ENCODE data around the gene ARAP3. TPM values are rescaled to one million over a fixed set of nuclear protein-coding genes. Genes with fewer than 3 reads are reported as not detected.

Gene ARAP3
- total and polyA plus RNA-seq, 5 donors from 2014 or later, result 0.25 to 6.1 (median 0.79) TPM; not detected in 1

- peak overlapping the region in 1 of 3 donors; percentile 73 for H3K27ac Mint-ChIP-seq
- DNase-seq, result no peak
- Histone ChIP-seq H3K27ac (ENCODE audit: insufficient read depth, low read length, poor library complexity, severe bottlenecking) (no peak overlapping the region), H3K36me3 (ENCODE audit: control insufficient read depth, insufficient read depth, low read length) (peaks cover 49% of the 10 kb centered on the region), H3K4me3 (ENCODE audit: low read depth, low read length) (no peak overlapping the region), H3K9me3 (ENCODE audit: control insufficient read depth in 2 of 2, low read length in 2 of 2) (no peaks in the 10 kb centered on the region), H3K27me3 (ENCODE audit: control insufficient read depth, insufficient read depth, low read length) (no peaks in the 10 kb centered on the region), H3K4me1 (ENCODE audit: control insufficient read depth, insufficient read depth, low read length, poor library complexity, severe bottlenecking) (peaks cover 30% of the 10 kb centered on the region)
- peaks cover 7 to 52% (median 32%) of the 10 kb centered on the region in 4 donors for H3K4me1 Mint-ChIP-seq
- peak overlapping the region in 1 of 4 donors; percentile 46 for H3K4me3 Mint-ChIP-seq
- no peaks in the 10 kb centered on the region for H3K9me3 Mint-ChIP-seq
- peaks cover 28% of the 10 kb centered on the region for H3K36me3 Mint-ChIP-seq
- ATAC-seq (ENCODE audit: low read depth in 2 of 2), result no peak
- H3K27me3 Mint-ChIP-seq, result no peaks in the 10 kb centered on the region
These were observed 34.8 kb downstream of the ARAP3 start for GRCh38 chr5:141647242-141647641.

GRCh38 chr5:141646026-141646425 lies 36.0 kb downstream of the ARAP3 start:
- ATAC-seq (ENCODE audit: low read depth in 2 of 2), result no peak
- Mint-ChIP-seq H3K36me3 (peaks cover 30% of the 10 kb centered on the region), H3K4me3 (no peak overlapping the region), H3K27me3 (no peaks in the 10 kb centered on the region), H3K27ac (peak overlapping the region in 1 of 3 donors; percentile 27), H3K4me1 (peaks cover 4 to 43% (median 31%) of the 10 kb centered on the region in 4 donors), H3K9me3 (no peaks in the 10 kb centered on the region)
- no peak for DNase-seq
- H3K36me3 ChIP-seq (ENCODE audit: control insufficient read depth, insufficient read depth, low read length), result peaks cover 53% of the 10 kb centered on the region
- H3K9me3 ChIP-seq (ENCODE audit: control insufficient read depth in 2 of 2, low read length in 2 of 2), result no peaks in the 10 kb centered on the region
- H3K4me1 ChIP-seq (ENCODE audit: control insufficient read depth, insufficient read depth, low read length, poor library complexity, severe bottlenecking), result peaks cover 22% of the 10 kb centered on the region
- H3K27me3 ChIP-seq (ENCODE audit: control insufficient read depth, insufficient read depth, low read length), result no peaks in the 10 kb centered on the region
- no peak overlapping the region for H3K27ac ChIP-seq (ENCODE audit: insufficient read depth, low read length, poor library complexity, severe bottlenecking)
- H3K4me3 ChIP-seq (ENCODE audit: low read depth, low read length), result no peak overlapping the region

GRCh38 chr5:141641634-141642267 lies 40.3 kb downstream of the ARAP3 start:
- Mint-ChIP-seq H3K36me3 (peaks cover 24% of the 10 kb centered on the region), H3K27me3 (no peaks in the 10 kb centered on the region), H3K27ac (peak overlapping the region in 1 of 3 donors; percentile 37), H3K9me3 (no peaks in the 10 kb centered on the region), H3K4me1 (peaks cover 3 to 23% (median 17%) of the 10 kb centered on the region in 4 donors), H3K4me3 (peak overlapping the region in 1 of 4 donors; percentile 46)
- H3K4me1 ChIP-seq (ENCODE audit: control insufficient read depth, insufficient read depth, low read length, poor library complexity, severe bottlenecking), result peaks cover 19% of the 10 kb centered on the region
- no peak overlapping the region for H3K4me3 ChIP-seq (ENCODE audit: low read depth, low read length)
- no peaks in the 10 kb centered on the region for H3K27me3 ChIP-seq (ENCODE audit: control insufficient read depth, insufficient read depth, low read length)
- no peak for ATAC-seq (ENCODE audit: low read depth in 2 of 2)
- peaks cover 41% of the 10 kb centered on the region for H3K36me3 ChIP-seq (ENCODE audit: control insufficient read depth, insufficient read depth, low read length)
- H3K27ac ChIP-seq (ENCODE audit: insufficient read depth, low read length, poor library complexity, severe bottlenecking), result no peak overlapping the region
- peak in 1 of 3 donors; percentile 46 for DNase-seq
- H3K9me3 ChIP-seq (ENCODE audit: control insufficient read depth in 2 of 2, low read length in 2 of 2), result no peaks in the 10 kb centered on the region

- H3K4me3 ChIP-seq (ENCODE audit: low read depth, low read length), result no peak overlapping the region
- Mint-ChIP-seq H3K4me3 (peak overlapping the region in 3 of 4 donors; percentile 24 to 46 (median 41)), H3K9me3 (no peaks in the 10 kb centered on the region), H3K27ac (peak overlapping the region; percentile 37 to 79 (median 75)), H3K27me3 (no peaks in the 10 kb centered on the region), H3K4me1 (peaks cover 3 to 25% (median 17%) of the 10 kb centered on the region in 4 donors), H3K36me3 (peaks cover 18% of the 10 kb centered on the region)
- no peaks in the 10 kb centered on the region for H3K9me3 ChIP-seq (ENCODE audit: control insufficient read depth in 2 of 2, low read length in 2 of 2)
- DNase-seq (no peak), ATAC-seq (ENCODE audit: low read depth in 2 of 2) (no peak)
- peaks cover 31% of the 10 kb centered on the region for H3K36me3 ChIP-seq (ENCODE audit: control insufficient read depth, insufficient read depth, low read length)
- no peak overlapping the region for H3K27ac ChIP-seq (ENCODE audit: insufficient read depth, low read length, poor library complexity, severe bottlenecking)
- H3K4me1 ChIP-seq (ENCODE audit: control insufficient read depth, insufficient read depth, low read length, poor library complexity, severe bottlenecking), result peaks cover 24% of the 10 kb centered on the region
- no peaks in the 10 kb centered on the region for H3K27me3 ChIP-seq (ENCODE audit: control insufficient read depth, insufficient read depth, low read length)
These were observed 41.3 kb downstream of the ARAP3 start for GRCh38 chr5:141640698-141641097.

GRCh38 chr5:141640051-141640415 lies 42.0 kb downstream of the ARAP3 start:
- Mint-ChIP-seq H3K9me3 (no peaks in the 10 kb centered on the region), H3K36me3 (peaks cover 16% of the 10 kb centered on the region), H3K27me3 (no peaks in the 10 kb centered on the region), H3K4me1 (peaks cover 7 to 32% (median 21%) of the 10 kb centered on the region in 4 donors), H3K27ac (no peak overlapping the region), H3K4me3 (peak overlapping the region in 1 of 4 donors; percentile 46)
- DNase-seq, result no peak
- peaks cover 25% of the 10 kb centered on the region for H3K36me3 ChIP-seq (ENCODE audit: control insufficient read depth, insufficient read depth, low read length)
- ATAC-seq (ENCODE audit: low read depth in 2 of 2), result no peak
- H3K4me1 ChIP-seq (ENCODE audit: control insufficient read depth, insufficient read depth, low read length, poor library complexity, severe bottlenecking), result peaks cover 31% of the 10 kb centered on the region
- H3K9me3 ChIP-seq (ENCODE audit: control insufficient read depth in 2 of 2, low read length in 2 of 2), result no peaks in the 10 kb centered on the region
- H3K4me3 ChIP-seq (ENCODE audit: low read depth, low read length), result no peak overlapping the region
- no peaks in the 10 kb centered on the region for H3K27me3 ChIP-seq (ENCODE audit: control insufficient read depth, insufficient read depth, low read length)
- H3K27ac ChIP-seq (ENCODE audit: insufficient read depth, low read length, poor library complexity, severe bottlenecking), result no peak overlapping the region

GRCh38 chr5:141639357-141640050 lies 42.5 kb downstream of the ARAP3 start:
- ATAC-seq (ENCODE audit: low read depth in 2 of 2) (no peak), DNase-seq (no peak)
- Mint-ChIP-seq H3K9me3 (no peaks in the 10 kb centered on the region), H3K27me3 (no peaks in the 10 kb centered on the region), H3K4me1 (peaks cover 10 to 37% (median 25%) of the 10 kb centered on the region in 4 donors), H3K27ac (peak overlapping the region in 1 of 3 donors; percentile 96), H3K4me3 (peak overlapping the region in 1 of 4 donors; percentile 99), H3K36me3 (peaks cover 13% of the 10 kb centered on the region)
- no peaks in the 10 kb centered on the region for H3K27me3 ChIP-seq (ENCODE audit: control insufficient read depth, insufficient read depth, low read length)
- H3K4me3 ChIP-seq (ENCODE audit: low read depth, low read length), result no peak overlapping the region
- H3K36me3 ChIP-seq (ENCODE audit: control insufficient read depth, insufficient read depth, low read length), result peaks cover 22% of the 10 kb centered on the region
- H3K27ac ChIP-seq (ENCODE audit: insufficient read depth, low read length, poor library complexity, severe bottlenecking), result no peak overlapping the region
- H3K9me3 ChIP-seq (ENCODE audit: control insufficient read depth in 2 of 2, low read length in 2 of 2), result no peaks in the 10 kb centered on the region
- H3K4me1 ChIP-seq (ENCODE audit: control insufficient read depth, insufficient read depth, low read length, poor library complexity, severe bottlenecking), result peaks cover 36% of the 10 kb centered on the region

GRCh38 chr5:141638771-141639170 lies 43.3 kb downstream of the ARAP3 start:
- peaks cover 43% of the 10 kb centered on the region for H3K4me1 ChIP-seq (ENCODE audit: control insufficient read depth, insufficient read depth, low read length, poor library complexity, severe bottlenecking)
- H3K9me3 ChIP-seq (ENCODE audit: control insufficient read depth in 2 of 2, low read length in 2 of 2), result no peaks in the 10 kb centered on the region
- Mint-ChIP-seq H3K27me3 (no peaks in the 10 kb centered on the region), H3K4me3 (peak overlapping the region; percentile 92 to 99 (median 95)), H3K27ac (peak overlapping the region; percentile 94 to 96 (median 95)), H3K4me1 (peaks cover 17 to 45% (median 32%) of the 10 kb centered on the region in 4 donors), H3K9me3 (no peaks in the 10 kb centered on the region), H3K36me3 (peaks cover 16% of the 10 kb centered on the region)
- DNase-seq (no peak), ATAC-seq (ENCODE audit: low read depth in 2 of 2) (no peak)
- no peaks in the 10 kb centered on the region for H3K27me3 ChIP-seq (ENCODE audit: control insufficient read depth, insufficient read depth, low read length)
- H3K36me3 ChIP-seq (ENCODE audit: control insufficient read depth, insufficient read depth, low read length), result peaks cover 15% of the 10 kb centered on the region
- no peak overlapping the region for H3K4me3 ChIP-seq (ENCODE audit: low read depth, low read length)
- H3K27ac ChIP-seq (ENCODE audit: insufficient read depth, low read length, poor library complexity, severe bottlenecking), result no peak overlapping the region

Measured in CD4-positive, CD25-positive, alpha-beta regulatory T cell (primary cell).